IMR-90 (cell line): ENCODE results near the gene ADAMTS17.

Experiments used
- BHLHE40 ChIP-seq: fragments of 150-350 bp; IDR thresholded peaks from 2 replicates; pipeline ENCODE4 v1.6.1; 2016; ENCODE audit warnings: mild to moderate bottlenecking, low read depth, low read length
- CEBPB ChIP-seq: IDR thresholded peaks from 2 replicates; pipeline ENCODE4 v1.6.1; 2012; ENCODE audit warnings: low read depth, low read length, improper control_type of control experiment
- CHD1 ChIP-seq: IDR thresholded peaks from 2 replicates; pipeline ENCODE4 v1.6.1; 2012; ENCODE audit warnings: low read depth, low read length, improper control_type of control experiment
- MAFK ChIP-seq: IDR thresholded peaks from 2 replicates; pipeline ENCODE4 v1.6.1; 2012; ENCODE audit warnings: low read depth, low read length, improper control_type of control experiment
- MAZ ChIP-seq: IDR thresholded peaks from 2 replicates; pipeline ENCODE4 v1.6.1; 2012; ENCODE audit warnings: low read depth, mild to moderate bottlenecking, low read length, improper control_type of control experiment, moderate library complexity, borderline replicate concordance
- MXI1 ChIP-seq: IDR thresholded peaks from 2 replicates; pipeline ENCODE4 v1.6.1; 2012; ENCODE audit warnings: low read depth, mild to moderate bottlenecking, low read length, moderate library complexity, borderline replicate concordance
- POLR2A ChIP-seq: IDR thresholded peaks from 2 replicates; pipeline ENCODE4 v1.6.1; 2012; ENCODE audit warnings: mild to moderate bottlenecking, low read depth, low read length
- RCOR1 ChIP-seq: IDR thresholded peaks from 2 replicates; pipeline ENCODE4 v1.6.1; 2012; ENCODE audit warnings: mild to moderate bottlenecking, low read length, improper control_type of control experiment; ENCODE audit not compliant: insufficient replicate concordance
- RFX5 ChIP-seq: IDR thresholded peaks from 2 replicates; pipeline ENCODE4 v1.8.0; 2012; ENCODE audit warnings: low read depth, mild to moderate bottlenecking, low read length, moderate library complexity
- SMC3 ChIP-seq: fragments of 150-350 bp; IDR thresholded peaks from 2 replicates; pipeline ENCODE4 v1.6.1; 2016; ENCODE audit warnings: low read depth, mild to moderate bottlenecking, antibody characterized with exemption, low read length, moderate library complexity
- TF ChIP-seq, protein P1 (sequence below): conservative IDR thresholded peaks from 2 replicates; pipeline ENCODE4 v1.5.1; 2012; ENCODE audit warnings: mild to moderate bottlenecking, low read depth, low read length, improper control_type of control experiment
- TF ChIP-seq, protein P2 (sequence below): fragments of 150-350 bp; IDR thresholded peaks from 2 replicates; pipeline ENCODE4 v1.6.1; 2017; ENCODE audit warnings: mild to moderate bottlenecking, antibody characterized with exemption, low read length, low read depth
- TF ChIP-seq, protein P3 (sequence below): fragments of 150-350 bp; IDR thresholded peaks from 2 replicates; pipeline ENCODE4 v1.6.1; 2016; ENCODE audit warnings: low read depth, mild to moderate bottlenecking, low read length, moderate library complexity, borderline replicate concordance

DNA sequence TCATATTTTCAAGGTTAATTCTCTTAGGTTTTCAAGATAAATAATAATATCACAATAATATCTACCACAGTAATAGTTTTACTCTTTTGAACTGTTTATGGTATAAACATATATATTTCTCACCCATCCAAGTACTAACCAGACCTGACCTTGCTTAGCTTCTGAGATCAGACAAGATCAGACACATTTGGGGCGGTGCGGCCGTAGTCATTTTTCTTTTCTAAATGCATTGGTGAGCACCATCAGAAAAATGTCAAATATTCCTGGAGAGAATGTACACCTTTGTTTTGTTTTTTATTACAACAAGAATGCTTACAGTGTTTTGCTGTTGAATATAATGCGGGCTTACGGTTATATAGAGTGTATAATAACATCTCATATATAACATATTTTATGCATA, 267.8 kb downstream of the ADAMTS17 start:
- TF ChIP-seq POLR2A, result no peak
- TF ChIP-seq RFX5, result no peak
- no peak for TF ChIP-seq RCOR1
- TF ChIP-seq, protein P1, sequence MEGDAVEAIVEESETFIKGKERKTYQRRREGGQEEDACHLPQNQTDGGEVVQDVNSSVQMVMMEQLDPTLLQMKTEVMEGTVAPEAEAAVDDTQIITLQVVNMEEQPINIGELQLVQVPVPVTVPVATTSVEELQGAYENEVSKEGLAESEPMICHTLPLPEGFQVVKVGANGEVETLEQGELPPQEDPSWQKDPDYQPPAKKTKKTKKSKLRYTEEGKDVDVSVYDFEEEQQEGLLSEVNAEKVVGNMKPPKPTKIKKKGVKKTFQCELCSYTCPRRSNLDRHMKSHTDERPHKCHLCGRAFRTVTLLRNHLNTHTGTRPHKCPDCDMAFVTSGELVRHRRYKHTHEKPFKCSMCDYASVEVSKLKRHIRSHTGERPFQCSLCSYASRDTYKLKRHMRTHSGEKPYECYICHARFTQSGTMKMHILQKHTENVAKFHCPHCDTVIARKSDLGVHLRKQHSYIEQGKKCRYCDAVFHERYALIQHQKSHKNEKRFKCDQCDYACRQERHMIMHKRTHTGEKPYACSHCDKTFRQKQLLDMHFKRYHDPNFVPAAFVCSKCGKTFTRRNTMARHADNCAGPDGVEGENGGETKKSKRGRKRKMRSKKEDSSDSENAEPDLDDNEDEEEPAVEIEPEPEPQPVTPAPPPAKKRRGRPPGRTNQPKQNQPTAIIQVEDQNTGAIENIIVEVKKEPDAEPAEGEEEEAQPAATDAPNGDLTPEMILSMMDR, result no peak
- no peak for TF ChIP-seq MXI1
- TF ChIP-seq, protein P2, sequence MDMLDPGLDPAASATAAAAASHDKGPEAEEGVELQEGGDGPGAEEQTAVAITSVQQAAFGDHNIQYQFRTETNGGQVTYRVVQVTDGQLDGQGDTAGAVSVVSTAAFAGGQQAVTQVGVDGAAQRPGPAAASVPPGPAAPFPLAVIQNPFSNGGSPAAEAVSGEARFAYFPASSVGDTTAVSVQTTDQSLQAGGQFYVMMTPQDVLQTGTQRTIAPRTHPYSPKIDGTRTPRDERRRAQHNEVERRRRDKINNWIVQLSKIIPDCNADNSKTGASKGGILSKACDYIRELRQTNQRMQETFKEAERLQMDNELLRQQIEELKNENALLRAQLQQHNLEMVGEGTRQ, result no peak
- no peak for TF ChIP-seq CEBPB
- no peak for TF ChIP-seq MAZ
- TF ChIP-seq, protein P3, sequence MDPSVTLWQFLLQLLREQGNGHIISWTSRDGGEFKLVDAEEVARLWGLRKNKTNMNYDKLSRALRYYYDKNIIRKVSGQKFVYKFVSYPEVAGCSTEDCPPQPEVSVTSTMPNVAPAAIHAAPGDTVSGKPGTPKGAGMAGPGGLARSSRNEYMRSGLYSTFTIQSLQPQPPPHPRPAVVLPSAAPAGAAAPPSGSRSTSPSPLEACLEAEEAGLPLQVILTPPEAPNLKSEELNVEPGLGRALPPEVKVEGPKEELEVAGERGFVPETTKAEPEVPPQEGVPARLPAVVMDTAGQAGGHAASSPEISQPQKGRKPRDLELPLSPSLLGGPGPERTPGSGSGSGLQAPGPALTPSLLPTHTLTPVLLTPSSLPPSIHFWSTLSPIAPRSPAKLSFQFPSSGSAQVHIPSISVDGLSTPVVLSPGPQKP, result no peak
- TF ChIP-seq MAFK, result no peak
- no peak for TF ChIP-seq SMC3
- no peak for TF ChIP-seq CHD1
- TF ChIP-seq BHLHE40, result no peak
